ENCODE data around the gene ZNF32.
"Not testable (repeated sequence)": the region's sequence is repeated elsewhere in the genome, so short reads cannot be mapped to it uniquely, and the experiment has no call there.

ZNF32 gene

GRCh38 chr10:43622038-43622437 lies 26.6 kb downstream of the ZNF32 start:
- DNase-seq = no peak

- DNase-seq = no peak
Measured at GRCh38 chr10:43619368-43619767, 29.3 kb downstream of the ZNF32 start.

DNA sequence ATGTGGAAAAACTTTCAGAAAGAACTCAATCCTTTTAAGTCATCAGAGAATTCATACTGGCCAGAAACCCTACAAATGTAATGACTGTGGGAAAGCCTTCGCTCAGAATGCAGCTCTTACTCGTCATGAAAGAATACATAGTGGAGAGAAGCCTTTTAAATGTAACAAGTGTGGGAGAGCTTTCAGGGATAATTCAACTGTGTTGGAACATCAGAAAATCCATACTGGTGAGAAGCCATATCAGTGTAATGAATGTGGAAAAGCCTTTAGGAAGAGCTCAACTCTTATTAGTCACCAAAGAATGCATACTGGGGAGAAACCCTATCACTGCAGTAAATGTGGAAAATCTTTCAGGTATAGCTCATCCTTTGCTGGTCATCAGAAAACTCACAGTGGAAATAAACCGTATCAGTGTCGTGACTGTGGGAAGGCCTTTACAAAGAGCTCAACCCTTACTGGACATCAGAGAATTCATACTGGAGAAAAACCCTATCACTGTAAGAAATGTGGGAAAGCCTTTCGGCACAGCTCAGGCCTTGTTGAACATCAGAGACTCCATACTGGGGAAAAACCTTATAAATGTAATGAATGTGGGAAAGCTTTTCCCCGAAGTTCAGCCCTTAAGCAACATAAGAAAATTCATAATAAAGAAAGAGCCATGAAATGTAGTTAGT lies 31.8 kb downstream of the ZNF32 start:
- DNase-seq = no peak

GRCh38 chr10:43610636-43611035 lies 38.0 kb downstream of the ZNF32 start:
- DNase-seq = no peak

DNA sequence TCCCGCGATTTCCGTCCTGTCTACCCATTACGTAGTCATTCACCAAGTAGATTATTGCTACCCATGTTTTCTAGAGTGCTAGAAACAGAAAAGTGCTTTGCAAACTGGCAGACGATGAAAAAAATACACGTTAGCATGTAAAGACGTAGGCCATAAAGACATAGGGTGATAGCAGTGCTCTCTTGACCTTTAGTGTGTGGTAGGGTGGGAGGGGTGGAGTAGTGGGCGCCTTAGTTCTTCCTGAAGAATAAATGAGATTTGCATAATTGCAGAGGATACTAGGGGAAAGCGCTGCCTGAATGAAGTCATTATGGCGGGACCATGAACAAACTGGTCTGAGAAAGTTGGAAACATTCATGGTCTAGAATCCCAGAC lies 41.5 kb downstream of the ZNF32 start:
- no peak for DNase-seq

DNA sequence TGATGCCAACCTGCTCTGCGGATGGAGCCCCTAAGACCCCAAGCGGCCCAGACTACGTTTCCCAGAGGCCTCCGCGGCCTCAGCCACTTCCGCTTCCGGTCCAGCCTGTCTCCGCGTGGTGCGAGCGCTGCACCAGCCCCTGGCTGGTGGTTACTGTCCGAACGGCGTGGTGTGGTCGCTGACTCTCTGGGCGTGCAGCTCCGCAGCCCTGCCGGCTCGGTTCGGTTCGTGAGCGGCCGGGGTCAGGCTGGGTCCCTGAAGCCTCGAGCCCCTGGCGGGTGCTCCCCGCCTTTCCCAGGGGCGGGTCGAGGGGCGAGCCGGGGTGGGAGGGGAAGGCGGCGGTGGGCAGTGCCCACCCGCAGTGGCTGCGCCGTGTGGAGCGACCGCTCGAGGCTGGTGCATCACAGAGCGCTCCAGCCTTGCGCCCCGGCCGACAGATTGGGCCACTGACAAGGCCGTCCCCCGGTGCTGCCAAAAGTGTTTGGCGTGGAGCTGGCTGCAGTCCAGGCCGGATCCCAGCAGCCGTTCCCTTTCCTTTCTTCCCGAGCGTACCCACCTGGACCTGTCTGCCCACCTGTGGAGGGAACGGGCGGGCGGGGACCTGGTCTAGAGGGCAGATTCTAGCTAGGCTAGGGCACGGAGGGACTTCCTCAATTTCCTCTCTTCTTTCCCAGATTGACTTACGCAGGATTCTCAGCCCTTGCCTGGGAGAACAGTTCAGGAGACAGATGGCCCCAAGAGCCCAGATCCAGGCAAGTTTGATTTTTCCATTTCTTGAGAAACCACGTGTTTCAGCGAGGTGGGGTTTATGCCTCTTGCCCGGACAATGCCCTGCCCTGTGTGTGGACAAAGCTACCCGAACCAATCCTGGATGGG lies 42.1 kb downstream of the ZNF32 start, which contains the start of gene ZNF485:
Gene ZNF485, plus strand, starts transcription at position 116 of the 876 bp plus-strand sequence. Its CDS starts 613 bp downstream, at position 729.
- peak; percentile 79 for DNase-seq

DNA sequence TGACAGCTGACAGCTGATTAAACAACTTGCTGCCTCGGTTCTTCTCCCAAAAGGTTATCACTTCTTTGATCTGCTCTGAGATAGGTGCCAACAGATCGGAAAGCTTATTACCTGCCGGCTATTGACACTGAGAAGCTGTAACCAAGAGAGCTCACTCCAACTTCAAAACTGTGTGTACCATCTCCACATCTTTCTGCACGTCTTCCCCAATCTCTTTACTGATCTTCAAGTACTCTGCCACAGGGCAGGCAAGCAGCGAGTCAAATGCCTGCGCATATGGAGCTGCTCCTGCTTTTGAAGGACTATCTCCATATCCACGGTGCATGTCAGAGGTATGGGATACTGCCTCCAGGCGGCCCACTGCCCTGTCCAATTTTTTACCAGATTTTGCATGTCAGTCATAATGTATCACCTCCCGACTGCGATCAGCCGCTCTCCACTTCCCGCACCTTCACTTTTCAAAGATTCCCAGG lies 42.8 kb downstream of the ZNF32 start:
- DNase-seq = no peak

DNA sequence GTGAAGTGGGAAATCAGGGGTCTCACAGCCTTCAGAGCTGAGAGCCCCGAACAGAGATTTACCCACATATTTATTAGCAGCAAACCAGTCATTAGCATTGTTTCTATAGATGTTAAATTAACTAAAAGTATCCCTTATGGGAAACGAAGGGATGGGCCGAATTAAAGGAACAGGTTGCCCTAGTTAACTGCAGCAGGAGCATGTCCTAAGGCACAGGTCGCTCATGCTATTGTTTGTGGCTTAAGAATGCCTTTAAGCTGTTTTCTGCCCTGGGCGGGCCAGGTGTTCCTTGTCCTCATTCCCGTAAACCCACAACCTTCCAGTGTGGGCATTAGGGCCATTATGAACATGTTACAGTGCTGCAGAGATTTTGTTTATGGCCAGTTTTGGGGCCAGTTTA lies 47.1 kb downstream of the ZNF32 start:
- not testable (repeated sequence) for DNase-seq

GRCh38 chr10:43599333-43599732 lies 49.3 kb downstream of the ZNF32 start:
- no peak for DNase-seq

GRCh38 chr10:43598446-43598845 lies 50.2 kb downstream of the ZNF32 start:
- no peak for DNase-seq

- DNase-seq = no peak
Measured at GRCh38 chr10:43596546-43596945, 52.1 kb downstream of the ZNF32 start.

DNA sequence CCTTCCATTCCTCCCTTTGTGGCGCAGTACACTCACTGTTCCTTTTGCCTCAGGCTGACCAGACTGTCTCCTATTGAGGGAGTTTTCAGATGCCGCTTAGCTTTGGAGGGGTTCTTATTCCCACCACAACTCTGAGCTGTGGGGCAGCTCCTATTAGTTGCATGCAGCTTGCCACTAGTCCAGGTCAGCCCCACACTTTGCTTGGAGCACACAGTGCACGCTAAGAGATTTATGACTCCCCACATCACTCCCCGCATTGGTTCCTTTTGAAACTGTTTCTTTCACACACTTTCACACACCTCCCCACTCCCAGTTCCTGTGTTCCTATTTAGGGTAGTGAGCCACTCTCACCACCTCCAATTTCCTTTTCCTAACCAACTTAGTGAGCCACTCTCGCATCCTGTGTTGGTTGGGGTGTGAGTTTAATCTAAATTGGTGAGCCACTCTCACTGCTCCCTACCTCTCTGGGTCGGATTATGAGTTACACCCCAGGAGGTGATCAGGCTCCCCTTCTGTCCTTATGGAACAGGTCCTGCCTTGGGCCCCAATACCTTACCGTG lies 52.9 kb downstream of the ZNF32 start:
- no peak for DNase-seq

DNA sequence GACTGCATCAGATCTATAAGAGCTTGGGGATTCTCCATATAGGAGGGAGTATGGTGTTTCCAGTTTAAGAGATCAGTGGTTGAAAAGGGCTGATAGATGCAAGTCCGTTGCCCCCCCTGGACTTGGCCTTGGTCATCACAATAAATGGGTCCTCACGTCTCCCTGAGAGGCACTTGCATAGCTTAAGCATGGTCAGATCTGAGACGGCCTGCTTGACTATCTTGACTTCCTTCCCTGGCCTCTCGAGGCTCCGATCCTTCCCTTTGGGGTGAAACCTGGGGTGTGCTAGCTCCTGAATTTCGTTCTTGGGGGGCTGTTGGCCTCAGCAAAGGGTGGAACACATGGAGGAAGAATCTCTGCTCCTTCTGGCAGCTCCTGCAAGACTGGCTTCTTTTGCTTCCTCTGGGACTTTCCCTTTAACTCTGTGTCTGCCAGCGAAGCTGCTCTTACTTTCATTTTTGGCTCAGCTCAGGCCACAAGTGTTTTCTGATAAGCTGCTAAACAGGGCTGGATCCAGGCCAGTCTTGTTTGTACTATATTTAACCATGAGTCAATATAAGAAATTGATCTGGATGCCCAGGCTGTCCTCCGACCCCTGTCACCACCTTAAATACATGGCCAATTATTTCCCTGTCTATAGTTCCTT lies 53.6 kb downstream of the ZNF32 start:
- DNase-seq = no peak

Measured in activated CD8-positive, alpha-beta memory T cell treated with anti-CD3 and anti-CD28 coated beads, Interleukin-2, amount 50 U/mL, for 4 hours (primary cell).